H1 (cell line): ENCODE measurements around the gene AK5. TPM values are rescaled to one million over a fixed set of nuclear protein-coding genes. Genes with fewer than 3 reads are reported as not detected.

Experiments
- CTCF ChIA-PET: fragments of 300-600 bp; sonication (Branson Sonifier 250); formaldehyde crosslinking; loops from one replicate; lab custom pipeline; 2021; ENCODE audit not compliant: partially characterized antibody; lab: Charles Lee
- POLR2A ChIA-PET: fragments of 300-600 bp; sonication (Branson Sonifier 250); formaldehyde crosslinking; loops from one replicate; lab custom pipeline; 2021; ENCODE audit warnings: inconsistent platforms; ENCODE audit not compliant: partially characterized antibody; lab: Charles Lee
- DNase-seq, 2 experiments: peaks; one replicate each; pipeline versions ENCODE4 v3.0.0 to v3.0.0-alpha.2; 2010 to 2022; ENCODE audit warnings: low spot score in 2 of 2, low read depth in 1 of 2, mixed read lengths in 1 of 2
- FAIRE-seq: peaks from 2 replicates; lab custom pipeline; 2011; peaks lifted over from hg19 to GRCh38; lab: Jason Lieb, UNC
- H2AFZ ChIP-seq: 2 replicates; pipeline ENCODE4 v1.8.1; 2012; ENCODE audit warnings: low read length, inconsistent platforms
- H2AK5ac ChIP-seq: 2 replicates; pipeline ENCODE4 v1.6.1; 2013; ENCODE audit warnings: low read depth, low read length
- H2BK120ac ChIP-seq: replicated peaks from 2 replicates; pipeline ENCODE3; 2013; ENCODE audit warnings: low read depth, low read length, inconsistent platforms
- H2BK12ac ChIP-seq: 2 replicates; pipeline ENCODE4 v1.6.1; 2013; ENCODE audit warnings: low read depth, low read length
- H2BK15ac ChIP-seq: 2 replicates; pipeline ENCODE4 v1.6.1; 2013; ENCODE audit warnings: low read length
- H2BK20ac ChIP-seq: 2 replicates; pipeline ENCODE4 v1.6.1; 2013; ENCODE audit warnings: low read length
- H2BK5ac ChIP-seq: 2 replicates; pipeline ENCODE4 v1.6.1; 2013; ENCODE audit warnings: low read depth, low read length
- H3K14ac ChIP-seq: 2 replicates; pipeline ENCODE4 v1.6.1; 2013; ENCODE audit warnings: inconsistent platforms; ENCODE audit not compliant: insufficient read length
- H3K18ac ChIP-seq: 2 replicates; pipeline ENCODE4 v1.6.1; 2013; ENCODE audit warnings: low read length; ENCODE audit errors: extremely low read depth
- H3K23ac ChIP-seq: 2 replicates; pipeline ENCODE4 v1.6.1; 2013; ENCODE audit warnings: inconsistent platforms; ENCODE audit not compliant: insufficient read length
- H3K23me2 ChIP-seq: 2 replicates; pipeline ENCODE4 v1.6.1; 2013; ENCODE audit warnings: low read depth, low read length
- H3K27ac ChIP-seq: 2 replicates; pipeline ENCODE4 v1.6.1; 2011; ENCODE audit warnings: low read depth, low read length, inconsistent platforms
- H3K27me3 ChIP-seq, 4 experiments: replicated peaks in 1 of 4; 1 replicate in 1 of 4; 2 replicates in 3 of 4; pipeline versions ENCODE4 v1.6.1 to v1.8.1; 2011 to 2013; ENCODE audit warnings: low read length in 3 of 4, mild to moderate bottlenecking in 3 of 4, inconsistent platforms in 2 of 4, mixed read lengths in 2 of 4, moderate library complexity in 1 of 4; ENCODE audit not compliant: control insufficient read depth in 3 of 4, insufficient read depth in 3 of 4; ENCODE audit errors: extremely low read depth in 1 of 4
- H3K36me3 ChIP-seq, 4 experiments: 2 replicates each; pipeline versions ENCODE4 v1.6.1 to v1.8.1; 2011 to 2013; ENCODE audit warnings: mild to moderate bottlenecking in 4 of 4, low read length in 3 of 4, moderate library complexity in 2 of 4, control low read depth in 1 of 4, inconsistent platforms in 1 of 4; ENCODE audit not compliant: insufficient read depth in 4 of 4, control insufficient read depth in 2 of 4
- H3K4ac ChIP-seq: replicated peaks from 2 replicates; pipeline ENCODE3; 2013; ENCODE audit warnings: low read length, low read depth, mixed read lengths, inconsistent platforms; ENCODE audit not compliant: insufficient read length
- H3K4me1 ChIP-seq, 4 experiments: replicated peaks in 1 of 4; 1 replicate in 1 of 4; 2 replicates in 3 of 4; pipeline versions ENCODE4 v1.6.1 to v1.8.1; 2011 to 2013; ENCODE audit warnings: low read length in 3 of 4, inconsistent platforms in 2 of 4, mixed read lengths in 1 of 4; ENCODE audit not compliant: insufficient read depth in 4 of 4, control insufficient read depth in 3 of 4
- H3K4me2 ChIP-seq, 2 experiments: 2 replicates each; pipeline versions ENCODE4 v1.6.1 to v1.8.1; 2011 to 2013; ENCODE audit warnings: low read depth in 2 of 2, low read length in 2 of 2, control low read depth in 1 of 2, inconsistent platforms in 1 of 2, mild to moderate bottlenecking in 1 of 2; ENCODE audit not compliant: insufficient read depth in 1 of 2
- H3K4me3 ChIP-seq, 4 experiments: fragments of 200-600, 300-600 bp in 1 of 4; sonication (generic), shearing (Covaris generic), sonication (Bioruptor Twin) in 1 of 4; 2 replicates each; pipeline versions ENCODE4 v1.5.1 to v1.8.1; 2011 to 2016; ENCODE audit warnings: low read length in 4 of 4, low read depth in 3 of 4, control low read depth in 2 of 4, inconsistent platforms in 2 of 4, mild to moderate bottlenecking in 2 of 4, mixed read lengths in 1 of 4, moderate library complexity in 1 of 4; ENCODE audit not compliant: insufficient read depth in 2 of 4; ENCODE audit errors: extremely low read depth in 1 of 4
- H3K56ac ChIP-seq: replicated peaks from 2 replicates; pipeline ENCODE3; 2013; ENCODE audit warnings: low read depth, mild to moderate bottlenecking, mixed read lengths, low read length, inconsistent platforms; ENCODE audit not compliant: insufficient read length
- H3K79me1 ChIP-seq: 2 replicates; pipeline ENCODE4 v1.6.1; 2013; ENCODE audit warnings: low read depth, low read length, control low read depth
- H3K79me2 ChIP-seq, 2 experiments: 2 replicates each; pipeline versions ENCODE4 v1.6.1 to v1.8.1; 2012 to 2013; ENCODE audit warnings: low read length in 2 of 2, mild to moderate bottlenecking in 2 of 2, inconsistent platforms in 1 of 2; ENCODE audit not compliant: insufficient read depth in 2 of 2, control insufficient read depth in 1 of 2
- H3K9ac ChIP-seq, 4 experiments: replicated peaks in 1 of 4; 1 replicate in 1 of 4; 2 replicates in 3 of 4; pipeline versions ENCODE4 v1.6.1 to v1.8.1; 2011 to 2013; ENCODE audit warnings: low read depth in 3 of 4, low read length in 3 of 4, control low read depth in 2 of 4, mild to moderate bottlenecking in 2 of 4, moderate library complexity in 2 of 4, inconsistent platforms in 1 of 4; ENCODE audit errors: extremely low read depth in 1 of 4
- H3K9me3 ChIP-seq, 2 experiments: 2 replicates each; pipeline versions ENCODE4 v1.6.1 to v1.8.1; 2012 to 2013; ENCODE audit warnings: mild to moderate bottlenecking in 2 of 2, moderate library complexity in 2 of 2, control low read depth in 1 of 2, inconsistent platforms in 1 of 2, low read depth in 1 of 2, low read length in 1 of 2, mixed read lengths in 1 of 2; ENCODE audit not compliant: insufficient read depth in 2 of 2
- H4K20me1 ChIP-seq, 2 experiments: replicated peaks in 1 of 2; 2 replicates each; pipeline versions ENCODE3 to v1.8.1; 2011 to 2013; ENCODE audit warnings: inconsistent platforms in 2 of 2, low read length in 2 of 2, mild to moderate bottlenecking in 1 of 2; ENCODE audit not compliant: insufficient read depth in 2 of 2, control insufficient read depth in 1 of 2
- H4K5ac ChIP-seq: 2 replicates; pipeline ENCODE4 v1.6.1; 2013; ENCODE audit warnings: low read length, low read depth, mixed read lengths, inconsistent platforms; ENCODE audit not compliant: insufficient read length
- H4K8ac ChIP-seq: 2 replicates; pipeline ENCODE4 v1.8.0; 2013; ENCODE audit warnings: mild to moderate bottlenecking, moderate library complexity, low read length, inconsistent platforms; ENCODE audit not compliant: insufficient read depth; ENCODE audit errors: extremely low read depth
- H4K91ac ChIP-seq: replicated peaks from 2 replicates; pipeline ENCODE3; 2013; ENCODE audit warnings: low read length, mixed read lengths, inconsistent platforms; ENCODE audit not compliant: insufficient read length
- ASH2L ChIP-seq: fragments of 200-600, 300-600 bp; sonication (generic); IDR thresholded peaks from one replicate; pipeline ENCODE4 v1.7.1; 2017; ENCODE audit warnings: low read length
- KDM5A ChIP-seq: fragments of 200-600 bp; IDR thresholded peaks from 2 replicates; pipeline ENCODE4 v1.7.1; 2012; ENCODE audit warnings: mild to moderate bottlenecking, low read length, inconsistent platforms, mixed read lengths
- SIN3A ChIP-seq, 2 experiments: IDR thresholded peaks in 1 of 2; conservative IDR thresholded peaks in 1 of 2; 2 replicates each; pipeline ENCODE4 v1.6.1; 2011 to 2012; ENCODE audit warnings: low read length in 2 of 2, improper control_type of control experiment in 1 of 2, low read depth in 1 of 2, mild to moderate bottlenecking in 1 of 2
- SP4 ChIP-seq: IDR thresholded peaks from 2 replicates; pipeline ENCODE4 v1.6.1; 2012; ENCODE audit warnings: low read length, inconsistent platforms
- TAF1 ChIP-seq: IDR thresholded peaks from 2 replicates; pipeline ENCODE4 v1.6.1; 2011; ENCODE audit warnings: mild to moderate bottlenecking, low read depth, low read length
- TCF12 ChIP-seq: IDR thresholded peaks from 2 replicates; pipeline ENCODE4 v1.6.1; 2011; ENCODE audit warnings: low read depth, mild to moderate bottlenecking, low read length
- WGBS, 2 experiments: shearing (Covaris generic) in 1 of 2; methylation state at CpG; one replicate each; pipeline versions ENCODE4 v1.1.6 to v1.1.7; 2013 to 2015; ENCODE audit warnings: low lambda C conversion rate in 2 of 2, mixed read lengths in 2 of 2, inconsistent platforms in 1 of 2, low coverage in 1 of 2, missing lambda C conversion rate in 1 of 2; ENCODE audit not compliant: insufficient replicate concordance in 2 of 2, insufficient coverage in 1 of 2, insufficient read length in 1 of 2; ENCODE audit errors: extremely low coverage in 1 of 2, missing lambda C conversion rate in 1 of 2; 5-methylcytosine and 5-hydroxymethylcytosine counted together
- polyA plus RNA-seq, 7 experiments: library from polyadenylated mRNA; depleted of rRNA in 3 of 7; stranded (reverse) in 5 of 7; unstranded in 2 of 7; fragments of >200 nt in 5 of 7; fragments of 200-250 nt in 2 of 7; gene quantifications; 1 replicate in 5 of 7; 2 replicates in 1 of 7; 4 replicates in 1 of 7; pipeline versions ENCODE4 v1.2.1 to v1.2.3, GENCODE V29; 2011 to 2013; ENCODE audit warnings: missing spikeins in 2 of 7, mixed read lengths in 2 of 7
- total RNA-seq: library from RNA; stranded (reverse); fragmentation: NEBNext Ultra II Directional; extraction: Animal tissue kit (Norgen Biotek cat#: 25700); gene quantifications from 2 replicates; pipeline ENCODE4 v1.2.1, GENCODE V29; 2021

Gene AK5
- total and polyA plus RNA-seq, 2 of the 8 experiments (the other 6 are each of a cell fraction or from before 2014, with no cell fraction given): 2.0 to 7.1 TPM

GRCh38 chr1:77592906-77593305 is 311.1 kb downstream of the AK5 start:
- no peak overlapping the region for H3K18ac ChIP-seq
- H3K4me3 ChIP-seq: no peak overlapping the region
- no peaks in the 10 kb centered on the region for H3K27me3 ChIP-seq
- no peak overlapping the region for H2BK120ac ChIP-seq
- no peak overlapping the region for H2BK12ac ChIP-seq
- H2BK15ac ChIP-seq: no peak overlapping the region
- ChIA-PET POLR2A (interaction anchor here (1.4 kb wide), 1 partner anchor 8 kb away, joined by 4 read pairs; no protein-coding TSS in a partner anchor), CTCF (interaction anchor here (1.0 to 2.5 kb wide), 5 partner anchors 10 to 101 kb away, joined by 3 to 7 read pairs (median 3); no protein-coding TSS in a partner anchor)
- no peaks in the 10 kb centered on the region for H3K4me1 ChIP-seq
- H2BK5ac ChIP-seq: no peak overlapping the region
- no peak overlapping the region for H3K23ac ChIP-seq
- H2AK5ac ChIP-seq: no peak overlapping the region
- DNase-seq: no peak
- H3K14ac ChIP-seq: no peak overlapping the region
- H4K8ac ChIP-seq: no peak overlapping the region
- H3K23me2 ChIP-seq: no peaks in the 10 kb centered on the region
- no peak overlapping the region for H3K56ac ChIP-seq
- no peak overlapping the region for H3K4ac ChIP-seq
- H2AFZ ChIP-seq: no peak overlapping the region
- H4K91ac ChIP-seq: no peak overlapping the region
- WGBS, 2 experiments: 91% methylated on average over 2 of the region's 2 CpGs; no CpG with 5 or more reads in 1 of the 2 experiments
- no peak for FAIRE-seq
- H3K79me1 ChIP-seq: no peaks in the 10 kb centered on the region; the same call in 1 of the 2 replicates
- H3K9me3 ChIP-seq: no peaks in the 10 kb centered on the region
- no peak overlapping the region for H3K27ac ChIP-seq
- H4K20me1 ChIP-seq: peaks cover 0 to 2% of the 10 kb centered on the region in 2 experiments
- H3K4me2 ChIP-seq: no peak overlapping the region
- H4K5ac ChIP-seq: no peak overlapping the region
- H3K36me3 ChIP-seq: no peaks in the 10 kb centered on the region; a peak in 1 of 8 replicates
- no peak overlapping the region for H3K9ac ChIP-seq
- H2BK20ac ChIP-seq: no peak overlapping the region
- H3K79me2 ChIP-seq: no peaks in the 10 kb centered on the region; a peak in 1 of 4 replicates
- TF ChIP-seq TCF12: no peak
- TF ChIP-seq KDM5A: no peak
- TF ChIP-seq SIN3A (conservative IDR thresholded peaks at IDR 0.05 in 1 of 2, IDR thresholded peaks at IDR 0.05 in 1 of 2; ENCODE audit: low read depth in 1 of 2, low read length in 2 of 2): no peak
- TF ChIP-seq SP4: no peak
- TF ChIP-seq TAF1: no peak
- no peak for TF ChIP-seq ASH2L
